ENCODE data around the gene DYSF.

DYSF gene

DNA sequence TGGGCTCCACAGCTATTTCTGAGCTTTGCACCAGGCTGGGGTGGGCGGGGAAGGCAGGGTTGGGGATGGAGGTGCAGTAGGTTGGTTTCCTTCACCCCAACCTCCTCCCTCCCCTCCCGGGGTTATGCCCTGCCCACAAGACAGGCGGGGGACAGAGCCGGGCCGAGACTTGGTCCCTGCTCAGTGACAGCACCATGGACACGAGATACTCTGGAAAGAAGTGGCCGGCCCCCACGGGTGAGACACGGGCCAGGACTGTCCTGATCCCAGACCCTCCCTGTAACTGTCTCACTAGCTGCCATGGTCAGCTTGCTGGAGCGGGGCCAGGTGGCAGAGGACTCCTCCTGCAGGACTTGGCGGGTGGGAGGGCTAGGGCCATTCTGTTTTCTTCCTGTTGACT lies 59.7 kb downstream of the DYSF start:
- DNase-seq (ENCODE audit: low read depth, low spot score) = no peak
- ChIA-PET POLR2A (no interaction called here), CTCF (interaction anchor here (1.3 to 18.1 kb wide), 7 partner anchors 12 to 358 kb away, joined by 3 to 456 read pairs (median 5); partner anchors contain the start of gene DYSF)
- H3K4me3 ChIP-seq (ENCODE audit: low read depth, low read length) = no peak overlapping the region
- TF ChIP-seq CTCF (IDR thresholded peaks at IDR 0.05; ENCODE audit: insufficient read depth, low read length, missing control alignments) = no peak

DNA sequence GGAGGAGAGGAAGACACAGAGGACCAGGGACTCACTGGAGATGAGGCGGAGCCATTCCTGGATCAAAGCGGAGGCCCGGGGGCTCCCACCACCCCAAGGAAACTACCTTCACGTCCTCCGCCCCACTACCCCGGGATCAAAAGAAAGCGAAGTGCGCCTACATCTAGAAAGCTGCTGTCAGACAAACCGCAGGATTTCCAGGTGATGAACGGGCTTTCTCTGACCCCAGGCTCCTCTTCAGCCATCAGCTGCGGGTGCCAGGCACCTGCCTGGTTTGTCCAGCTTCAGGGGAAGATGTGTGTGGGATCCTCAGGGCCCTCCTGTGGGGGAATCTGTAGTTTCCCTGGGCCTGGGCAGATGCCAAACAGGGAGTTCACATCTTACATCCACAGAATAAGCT lies 60.4 kb downstream of the DYSF start:
- no peak for DNase-seq (ENCODE audit: low read depth, low spot score)
- no peak overlapping the region for H3K4me3 ChIP-seq (ENCODE audit: low read depth, low read length)
- CTCF ChIA-PET = interaction anchor here (0.7 to 18.1 kb wide), 6 partner anchors 9 to 215 kb away, joined by 3 to 456 read pairs (median 10); partner anchors contain the start of genes DYSF and ZNF638
- POLR2A ChIA-PET = no interaction called here
- TF ChIP-seq CTCF (IDR thresholded peaks at IDR 0.05; ENCODE audit: insufficient read depth, low read length, missing control alignments) = no peak

DNA sequence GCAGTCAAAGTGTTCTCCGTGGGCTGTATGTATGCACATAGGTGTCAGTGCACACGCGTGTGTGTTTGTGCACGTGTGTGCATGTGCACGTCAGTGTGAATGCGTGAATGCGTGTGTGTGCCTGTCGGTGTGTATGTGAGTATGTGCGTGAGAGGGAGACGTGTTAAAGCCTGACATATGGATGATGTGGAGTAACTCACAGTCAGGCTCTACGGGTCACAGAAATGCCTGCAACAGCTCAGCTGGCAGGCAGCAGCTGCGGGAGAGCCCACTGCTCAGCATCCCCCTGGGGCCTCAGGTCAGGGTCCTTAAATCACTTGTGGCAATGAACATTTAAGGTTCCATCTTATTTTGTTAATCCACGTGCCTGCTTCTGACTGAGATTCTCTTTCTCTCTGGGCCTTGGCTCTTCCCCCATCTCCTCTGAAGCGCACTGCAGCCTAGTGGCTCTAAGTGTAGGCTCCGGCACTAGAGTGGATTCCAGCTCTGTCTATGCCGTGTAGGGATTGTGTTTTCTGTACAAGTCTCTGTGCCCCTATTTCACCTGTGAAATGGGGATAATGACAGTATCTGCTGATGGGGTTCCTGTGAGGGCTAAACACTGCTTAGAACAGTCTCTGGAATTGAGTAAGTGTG lies 63.0 kb downstream of the DYSF start:
- CTCF ChIA-PET = interaction anchor here (1.0 to 18.1 kb wide), 4 partner anchors 11 to 217 kb away, joined by 3 to 456 read pairs (median 190); partner anchors contain the start of gene DYSF
- POLR2A ChIA-PET = no interaction called here

DNA sequence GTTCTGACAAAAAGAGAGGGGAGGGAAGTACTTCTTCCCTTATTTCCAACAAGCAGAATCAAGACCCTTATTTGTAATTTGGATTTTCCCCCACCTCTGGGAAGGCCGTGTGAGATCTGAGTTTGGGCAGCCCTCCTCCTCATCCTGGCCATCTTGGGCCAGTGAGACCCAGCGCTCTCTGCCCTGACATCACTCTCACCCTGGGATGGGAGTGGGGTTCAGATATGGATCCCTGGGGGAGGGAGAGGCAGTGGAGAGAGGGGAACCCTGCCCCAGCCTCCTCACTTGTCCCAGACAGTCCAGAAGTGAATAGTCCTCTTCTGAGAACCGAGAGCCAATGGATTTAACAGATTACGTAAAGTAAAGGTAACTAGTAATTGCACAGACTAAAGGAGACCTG lies 64.5 kb downstream of the DYSF start:
- no peak for TF ChIP-seq CTCF (IDR thresholded peaks at IDR 0.05; ENCODE audit: insufficient read depth, low read length, missing control alignments)

More for the DNA sequence above, 63.0 kb downstream of the DYSF start:
- no peak for TF ChIP-seq CTCF (IDR thresholded peaks at IDR 0.05; ENCODE audit: insufficient read depth, low read length, missing control alignments)
- no peak overlapping the region for H3K4me3 ChIP-seq (ENCODE audit: low read depth, low read length)
- no peak for DNase-seq (ENCODE audit: low read depth, low spot score)

DNA sequence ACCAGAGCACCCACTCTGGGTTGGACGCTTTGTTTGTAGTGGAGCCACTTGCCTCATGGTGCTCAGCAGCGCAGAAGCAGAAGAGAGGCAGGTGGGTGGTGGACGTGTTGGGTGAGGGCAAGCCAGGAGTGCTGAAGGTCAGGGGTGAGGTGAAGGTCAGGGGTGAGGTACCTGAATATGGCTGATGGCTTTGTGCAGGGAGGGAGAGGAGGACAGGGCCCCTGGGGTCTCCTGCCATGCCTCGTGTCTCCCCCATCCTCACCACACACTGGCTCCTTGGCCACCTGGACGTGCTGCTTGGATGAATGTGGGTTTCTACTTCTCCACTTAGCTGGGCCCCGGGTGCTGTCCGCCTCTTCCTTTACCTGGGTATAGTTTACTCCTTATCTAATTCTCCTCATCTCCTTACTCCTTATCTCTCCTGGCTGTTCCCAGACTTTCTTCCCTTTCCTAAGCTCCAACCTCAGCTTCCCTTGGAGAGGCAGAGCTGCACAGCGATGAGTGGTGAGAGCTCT lies 68.1 kb downstream of the DYSF start:
- no peak overlapping the region for H3K4me3 ChIP-seq (ENCODE audit: low read depth, low read length)
- no peak for TF ChIP-seq CTCF (IDR thresholded peaks at IDR 0.05; ENCODE audit: insufficient read depth, low read length, missing control alignments)
- ChIA-PET CTCF (interaction anchor here (1.6 kb wide), 1 partner anchor 11 kb away, joined by 6 read pairs; no protein-coding TSS in a partner anchor), POLR2A (no interaction called here)
- DNase-seq (ENCODE audit: low read depth, low spot score) = no peak

More for the DNA sequence above, 64.5 kb downstream of the DYSF start:
- no peak for DNase-seq (ENCODE audit: low read depth, low spot score)
- ChIA-PET CTCF (interaction anchor here (1.0 to 18.1 kb wide), 5 partner anchors 7 to 219 kb away, joined by 3 to 456 read pairs (median 11); partner anchors contain the start of gene DYSF), POLR2A (no interaction called here)
- H3K4me3 ChIP-seq (ENCODE audit: low read depth, low read length) = no peak overlapping the region

DNA sequence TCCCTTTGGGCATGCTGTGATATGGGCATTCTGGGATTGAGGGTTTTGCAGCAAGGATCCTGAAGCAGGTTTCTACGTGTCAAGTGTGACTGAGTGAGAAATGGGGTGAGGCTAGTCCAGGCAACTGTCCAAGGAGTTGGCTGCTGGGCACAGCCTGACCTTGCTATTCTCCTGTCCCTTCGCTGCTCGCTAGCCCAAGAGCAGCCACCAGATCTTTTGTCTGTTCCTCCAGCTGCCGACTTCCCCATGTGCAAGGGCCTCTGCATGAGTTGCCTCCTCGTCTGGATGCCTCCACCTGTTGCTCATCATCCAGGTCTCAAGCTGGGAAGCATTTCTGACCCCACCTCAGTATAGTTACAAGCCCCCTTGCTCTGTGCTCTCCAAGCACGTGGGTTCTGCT lies 71.1 kb downstream of the DYSF start:
- H3K4me3 ChIP-seq (ENCODE audit: low read depth, low read length) = no peak overlapping the region
- CTCF ChIA-PET = interaction anchor here (3.7 kb wide), 1 partner anchor 63 kb away, joined by 15 read pairs; no protein-coding TSS in a partner anchor
- no peak for DNase-seq (ENCODE audit: low read depth, low spot score)
- POLR2A ChIA-PET = no interaction called here
- no peak for TF ChIP-seq CTCF (IDR thresholded peaks at IDR 0.05; ENCODE audit: insufficient read depth, low read length, missing control alignments)

Data from AG04449 (cell line).